ENCODE measurements around the gene USH1G.
"Not testable (repeated sequence)": the region's sequence is repeated elsewhere in the genome, so short reads cannot be mapped to it uniquely, and the experiment has no call there.

Gene USH1G

DNA sequence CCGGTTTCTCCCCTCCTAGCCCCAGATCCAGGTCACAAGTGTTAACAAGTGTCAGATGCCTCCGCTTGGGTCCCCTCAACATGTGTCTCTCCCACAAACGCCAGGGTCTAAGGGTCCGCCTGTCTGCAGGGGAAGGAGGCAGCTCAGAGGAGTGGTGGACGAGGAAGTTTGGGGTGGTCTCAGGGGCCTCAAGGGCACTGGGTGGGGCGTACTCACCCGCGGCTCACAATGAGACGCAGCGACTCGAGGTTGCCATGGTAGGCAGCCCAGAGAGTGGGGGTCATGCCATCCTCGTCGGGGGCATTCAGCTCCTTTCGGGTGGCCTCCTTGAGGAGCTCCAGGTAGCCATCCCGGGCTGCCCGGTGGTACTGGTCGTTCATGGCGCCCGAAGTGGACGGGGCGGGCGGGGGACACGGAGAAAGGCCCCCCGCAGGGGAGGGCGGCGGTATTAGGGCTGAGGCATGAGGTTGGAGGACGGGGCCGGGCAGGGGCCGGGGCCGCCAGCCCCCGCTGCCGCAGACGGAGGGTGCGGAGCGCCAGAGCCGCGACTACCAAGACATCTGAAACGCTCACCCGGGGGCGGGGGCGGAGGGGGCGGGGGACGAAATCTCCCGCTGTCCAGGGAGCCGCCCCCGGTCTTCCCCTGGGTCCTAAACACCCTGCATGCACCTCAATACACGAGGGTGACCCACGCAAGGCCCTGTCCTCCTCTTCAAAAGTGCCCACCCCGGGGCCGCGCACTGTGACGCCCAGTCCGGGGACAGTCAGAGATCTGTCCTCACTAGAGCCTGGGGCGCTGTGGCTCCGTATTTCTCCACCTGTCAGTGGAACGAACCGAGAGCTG is at the start of gene USH1G:
USH1G (minus strand) TSS at position 562 of the 844 bp plus-strand sequence; CDS start at position 380, 182 bp downstream.
- DNase-seq (ENCODE audit: low spot score): no peak

DNA sequence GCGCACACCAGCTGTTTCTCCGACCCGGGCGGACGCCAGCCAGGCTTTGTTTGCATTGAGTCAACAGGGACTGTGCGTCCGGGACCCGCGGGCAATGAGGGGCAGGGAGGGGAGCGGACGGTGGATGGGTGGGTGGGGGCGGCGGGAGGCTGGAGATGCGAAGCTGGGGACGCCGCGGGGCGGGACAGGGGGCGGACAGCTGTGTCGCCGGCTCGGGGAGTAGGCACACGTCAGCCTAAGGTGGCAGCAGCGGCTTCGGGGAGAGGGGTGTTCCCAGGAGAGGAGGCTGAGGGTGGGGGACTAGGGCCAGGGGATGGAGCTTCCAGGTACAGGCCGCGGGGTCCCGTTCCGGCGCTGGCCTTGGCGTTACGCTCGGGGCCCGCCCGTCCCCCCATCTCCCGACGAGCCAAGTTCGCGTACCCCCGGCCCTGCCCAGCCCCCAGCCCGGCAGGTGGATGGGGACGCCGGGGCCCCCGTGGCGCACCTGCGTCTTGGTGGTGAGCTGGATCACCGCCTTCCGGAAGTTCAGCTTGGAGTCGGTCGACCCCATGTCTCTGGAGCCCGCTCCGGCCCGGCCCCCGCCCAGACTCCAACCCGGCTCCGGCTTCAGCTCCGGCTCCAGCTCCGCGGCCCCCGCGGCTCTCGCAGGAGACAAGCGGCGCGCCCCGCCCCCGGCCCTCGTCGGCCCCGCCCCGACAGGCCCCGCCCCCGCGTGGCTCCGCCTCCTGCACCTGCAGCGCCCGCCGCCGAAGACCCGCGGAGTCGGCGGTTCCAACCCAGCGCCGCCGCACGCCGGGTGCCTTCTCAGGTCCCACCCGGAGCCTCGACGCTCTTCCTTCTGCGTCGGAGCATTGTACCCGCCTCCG is 49.3 kb upstream of the USH1G start, which contains the start of gene HID1:
HID1 (minus strand) TSS at position 653 of the 866 bp plus-strand sequence; CDS start at position 550, 103 bp downstream.
- DNase-seq (ENCODE audit: low spot score): peak; percentile 81

GRCh38 chr17:74971842-74972106 is 48.7 kb upstream of the USH1G start:
- DNase-seq (ENCODE audit: low spot score): no peak

GRCh38 chr17:74971069-74971841 is 48.2 kb upstream of the USH1G start:
- no peak for DNase-seq (ENCODE audit: low spot score)

GRCh38 chr17:74970395-74970794 is 47.3 kb upstream of the USH1G start:
- DNase-seq (ENCODE audit: low spot score): no peak

GRCh38 chr17:74969501-74969900 is 46.4 kb upstream of the USH1G start:
- DNase-seq (ENCODE audit: low spot score): not testable (repeated sequence)

DNA sequence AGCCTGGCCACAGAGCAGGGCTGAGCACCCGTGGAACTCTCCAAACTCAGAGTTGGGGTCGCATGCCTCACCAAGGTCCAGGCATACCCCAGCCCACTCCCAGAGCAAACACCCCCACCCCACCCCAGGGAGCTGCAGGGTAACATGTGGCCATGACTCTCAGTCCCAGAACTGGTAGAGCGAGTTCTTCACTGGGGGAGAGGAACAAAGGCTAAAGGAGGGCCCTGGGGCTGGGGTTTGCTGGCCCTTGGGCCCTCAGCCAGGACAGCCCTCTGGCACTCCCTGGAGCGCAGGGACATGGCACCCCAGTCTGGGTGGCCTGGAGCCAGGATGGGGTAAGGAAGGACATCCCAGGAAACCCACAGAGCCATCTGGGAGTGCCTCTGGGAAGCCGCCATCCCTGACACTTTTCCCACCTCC is 45.3 kb upstream of the USH1G start:
- no peak for DNase-seq (ENCODE audit: low spot score)

- DNase-seq (ENCODE audit: low spot score): no peak
These were observed 42.0 kb upstream of the USH1G start for GRCh38 chr17:74964988-74965622.

GRCh38 chr17:74964246-74964761 is 41.2 kb upstream of the USH1G start:
- DNase-seq (ENCODE audit: low spot score): no peak

- DNase-seq (ENCODE audit: low spot score): no peak
These were observed 40.6 kb upstream of the USH1G start for GRCh38 chr17:74963656-74964055.

- DNase-seq (ENCODE audit: low spot score): no peak
These were observed 39.8 kb upstream of the USH1G start for GRCh38 chr17:74962622-74963394.

DNA sequence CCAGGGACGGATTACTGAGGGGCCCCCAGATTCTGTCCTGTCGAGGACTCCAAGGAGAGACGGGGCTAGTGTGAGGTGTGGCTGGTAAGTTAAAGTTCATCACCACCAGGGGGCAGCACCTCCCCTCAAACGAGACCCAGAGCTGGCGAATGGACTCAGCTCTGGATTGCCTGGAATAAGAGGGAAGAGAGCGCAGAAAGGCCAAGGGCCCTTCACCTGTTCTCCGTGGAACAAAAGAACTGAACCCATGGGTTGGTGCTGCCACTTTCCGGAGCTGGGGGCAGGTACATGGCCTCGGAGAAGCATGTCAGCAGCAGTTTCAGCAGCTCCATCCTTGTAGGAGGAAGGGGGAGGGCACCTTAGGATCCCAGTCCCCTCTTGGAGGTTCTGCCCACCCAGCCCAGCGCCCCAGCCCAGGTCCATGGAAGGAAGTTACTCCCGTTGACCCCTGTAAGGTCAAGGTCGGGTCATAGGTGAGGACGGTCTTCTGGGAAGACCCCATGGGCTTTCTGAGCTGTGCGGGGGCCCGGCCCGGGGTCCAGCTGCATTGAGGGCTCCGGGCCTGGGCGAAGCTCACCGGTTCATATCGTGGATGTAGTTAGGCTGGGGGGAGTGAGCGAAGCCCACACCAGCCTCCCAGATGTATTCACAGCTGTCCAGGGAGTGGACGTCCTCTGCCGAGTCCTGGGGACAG is 38.7 kb upstream of the USH1G start:
- peak; percentile 80 for DNase-seq (ENCODE audit: low spot score)

DNA sequence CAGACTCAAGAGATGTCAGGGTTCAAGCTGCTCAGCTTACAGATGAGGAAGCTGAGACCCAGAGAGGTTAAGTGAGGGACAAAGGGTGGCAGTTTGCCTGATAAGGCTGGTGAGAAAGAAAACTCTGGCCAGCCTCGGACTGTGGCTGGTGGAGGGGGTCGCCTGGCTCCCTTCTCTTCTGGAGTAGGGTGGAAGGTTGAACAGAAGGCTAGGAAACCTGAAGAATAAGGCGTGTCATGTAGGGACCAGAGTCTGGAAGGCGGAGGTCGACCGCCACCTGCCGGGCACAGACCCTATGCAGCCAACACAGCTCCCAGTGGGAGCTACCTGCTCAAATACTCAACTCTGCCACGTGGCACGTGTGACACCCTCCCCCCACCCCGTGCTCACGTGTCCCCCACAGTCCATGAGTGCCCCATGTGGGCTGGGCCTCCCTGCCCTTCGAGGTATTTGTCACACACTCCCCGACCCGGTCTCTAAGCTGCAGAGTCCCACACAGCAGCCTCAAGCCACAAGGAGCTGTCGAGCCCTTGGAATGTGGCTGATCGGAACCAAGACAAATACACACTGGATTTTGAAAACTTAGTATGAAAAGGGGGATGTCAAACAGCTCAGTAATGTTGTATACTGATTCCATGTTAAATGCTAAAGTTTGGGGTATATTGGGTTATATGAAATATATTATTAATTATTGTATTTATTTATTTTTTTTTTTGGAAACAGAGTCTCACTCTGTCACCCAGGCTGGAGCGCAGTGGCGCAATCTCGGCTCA is 37.7 kb upstream of the USH1G start:
- peak; percentile 33 for DNase-seq (ENCODE audit: low spot score)

GRCh38 chr17:74959826-74960515 is 36.9 kb upstream of the USH1G start:
- no peak for DNase-seq (ENCODE audit: low spot score)

- DNase-seq (ENCODE audit: low spot score): peak; percentile 66
These were observed 35.1 kb upstream of the USH1G start for GRCh38 chr17:74957935-74958740.

- DNase-seq (ENCODE audit: low spot score): no peak
These were observed 33.0 kb upstream of the USH1G start for GRCh38 chr17:74956093-74956492.

DNA sequence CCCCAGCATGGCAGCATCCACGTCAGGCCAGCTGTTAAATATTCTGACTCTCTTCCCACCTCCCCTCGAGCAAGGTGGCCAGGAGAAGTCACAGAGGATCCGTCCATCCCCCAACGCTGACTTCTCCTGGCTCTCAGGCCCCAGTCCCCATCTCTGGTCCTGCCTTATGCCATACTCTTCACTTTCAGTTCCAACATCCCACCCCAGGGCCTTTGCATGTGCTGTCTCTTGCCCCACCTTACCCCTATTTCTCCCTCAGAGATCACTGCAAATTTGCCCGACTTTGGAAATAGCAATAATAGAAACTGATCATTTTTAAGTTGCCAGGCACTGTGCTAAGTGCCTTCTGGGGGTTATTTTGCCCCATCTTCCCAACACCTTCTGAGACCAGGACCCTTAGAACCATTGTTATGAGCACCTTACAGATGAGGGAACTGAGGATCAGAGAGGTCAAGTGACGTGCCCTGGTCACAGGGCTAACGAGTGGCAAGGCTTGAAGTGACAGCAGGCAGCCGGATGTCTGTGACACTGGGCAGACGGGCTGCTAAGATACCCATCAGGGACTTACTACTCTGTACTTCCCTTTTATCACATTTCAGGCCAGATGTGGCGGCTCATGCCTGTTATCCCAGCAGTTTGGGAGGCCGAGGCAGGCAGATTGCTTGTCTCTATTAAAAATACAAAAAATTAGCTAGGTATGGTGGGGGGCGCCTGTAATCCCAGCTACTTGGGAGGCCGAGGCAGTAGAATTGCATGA is 31.8 kb upstream of the USH1G start:
- DNase-seq (ENCODE audit: low spot score): no peak
